ENCODE measurements around the gene ARMC6.
A peak's percentile ranks its signal among the peaks of the same experiment; 100 is the strongest.
"Not testable (repeated sequence)": the region's sequence is repeated elsewhere in the genome, so short reads cannot be mapped to it uniquely, and the experiment has no call there.

Gene ARMC6

DNA sequence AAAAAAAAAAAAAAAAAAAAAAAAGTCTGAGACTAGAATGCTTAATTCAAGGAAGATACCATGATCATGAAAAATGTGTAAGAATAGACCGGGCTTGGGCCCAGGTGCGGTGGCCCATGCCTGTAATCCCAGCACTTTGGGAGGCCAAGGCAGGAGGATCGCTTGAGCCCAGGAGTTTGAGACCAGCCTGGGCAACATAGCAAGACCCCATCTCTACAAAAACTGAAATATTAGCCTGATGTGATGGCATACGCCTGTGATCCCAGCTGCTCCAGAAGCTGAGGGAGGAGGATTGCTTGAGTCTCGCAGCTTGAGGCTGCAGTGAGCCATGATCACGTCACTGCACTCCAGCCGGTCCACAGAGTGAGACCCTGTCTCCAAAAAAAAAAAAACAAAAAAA lies 73.5 kb downstream of the ARMC6 start:
- not testable (repeated sequence) for H3K4me3 ChIP-seq (ENCODE audit: low read depth, low read length); H3K27ac ChIP-seq (ENCODE audit: extremely low read depth, low read depth, low read length); H3K36me3 ChIP-seq (ENCODE audit: control insufficient read depth in 2 of 2, insufficient read depth in 1 of 2, low read length in 2 of 2); H3K4me1 ChIP-seq (ENCODE audit: control insufficient read depth, insufficient read depth, low read length); H3K9me3 ChIP-seq (ENCODE audit: control insufficient read depth, insufficient read depth, low read depth, low read length)
- TF ChIP-seq ZNF121 (tag by site-specific recombination; IDR thresholded peaks at IDR 0.05) = peak; percentile 94
- POLR2A ChIA-PET = interaction anchor here (0.5 kb wide), 1 partner anchor 29 kb away, joined by 3 read pairs; no protein-coding TSS in a partner anchor
- CTCF ChIA-PET = interaction anchor here (1.4 kb wide), 1 partner anchor 54 kb away, joined by 3 read pairs; no protein-coding TSS in a partner anchor

DNA sequence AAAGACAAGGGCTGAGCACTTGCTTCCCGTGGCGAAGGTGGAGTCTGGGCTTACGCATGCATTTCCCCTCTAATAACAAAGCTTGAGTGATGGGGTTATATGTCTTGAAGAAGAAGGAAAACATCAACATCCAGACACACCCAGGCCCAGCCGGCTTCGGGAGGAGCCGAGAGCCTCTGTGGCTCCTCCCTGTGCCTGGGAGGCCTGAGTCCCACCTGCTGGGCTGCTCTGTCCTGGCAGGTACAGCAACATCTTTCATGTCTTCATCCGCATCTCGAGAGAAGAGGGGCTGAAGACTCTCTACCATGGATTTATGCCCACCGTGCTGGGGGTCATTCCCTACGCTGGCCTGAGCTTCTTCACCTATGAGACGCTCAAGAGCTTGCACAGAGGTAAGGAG lies 74.3 kb downstream of the ARMC6 start:
- Histone ChIP-seq H3K4me3 (ENCODE audit: low read depth, low read length) (no peak overlapping the region), H3K4me1 (ENCODE audit: control insufficient read depth, insufficient read depth, low read length) (no peaks in the 10 kb centered on the region), H3K27ac (ENCODE audit: extremely low read depth, low read depth, low read length) (no peak overlapping the region), H3K9me3 (ENCODE audit: control insufficient read depth, insufficient read depth, low read depth, low read length) (no peaks in the 10 kb centered on the region), H3K36me3 (ENCODE audit: control insufficient read depth in 2 of 2, insufficient read depth in 1 of 2, low read length in 2 of 2) (peaks cover 0 to 5% of the 10 kb centered on the region in 2 experiments; a peak in 1 of 3 replicates)
- no peak for TF ChIP-seq ZXDB (tag by site-specific recombination; IDR thresholded peaks at IDR 0.05)
- peak; percentile 75 for TF ChIP-seq KLF1 (tag by site-specific recombination; IDR thresholded peaks at IDR 0.05)
- peak; percentile 87 for TF ChIP-seq ZNF157 (tag by site-specific recombination; IDR thresholded peaks at IDR 0.05)
- TF ChIP-seq ZNF529 (tag by site-specific recombination; IDR thresholded peaks at IDR 0.05; ENCODE audit: insufficient replicate concordance) = no peak
- CTCF ChIA-PET = interaction anchor here (0.6 to 1.4 kb wide), 2 partner anchors 13 to 55 kb away, joined by 3 read pairs; no protein-coding TSS in a partner anchor
- POLR2A ChIA-PET = interaction anchor here (0.5 kb wide), 1 partner anchor 28 kb away, joined by 3 read pairs; no protein-coding TSS in a partner anchor

Data from HEK293 (cell line).